Subcutaneous adipose tissue (tissue), 4 donors: ENCODE data around the gene NUP107. TPM values are rescaled to one million over a fixed set of nuclear protein-coding genes. Genes with fewer than 3 reads are reported as not detected.

Experiments
- CTCF ChIP-seq: fragments of 450-650 bp; IDR thresholded peaks from one replicate; pipeline ENCODE4 v1.5.1; 2016; ENCODE audit warnings: low read depth, mild to moderate bottlenecking, control low read depth, antibody characterized with exemption, moderate library complexity
- total RNA-seq, 4 donors: library from RNA; depleted of rRNA; stranded (reverse); fragments of >200 nt; gene quantifications; one replicate each; pipeline ENCODE4 v1.1.0, GENCODE V29; 2016

NUP107 gene
- total RNA-seq, 4 donors from 2014 or later: 41.0 to 68.3 (median 51.1) TPM

GRCh38 chr12:68743356-68743755 is 56.6 kb downstream of the NUP107 start:
- no peak for TF ChIP-seq CTCF

GRCh38 chr12:68745376-68745903 is 58.7 kb downstream of the NUP107 start:
- no peak for TF ChIP-seq CTCF

GRCh38 chr12:68745904-68746571 is 59.3 kb downstream of the NUP107 start, which contains the start of gene SLC35E3:
TSS of gene SLC35E3 (plus strand) at chr12:68746176. CDS start at chr12:68746378, 202 bp downstream.
- no peak for TF ChIP-seq CTCF

GRCh38 chr12:68746572-68747180 is 59.9 kb downstream of the NUP107 start:
- TF ChIP-seq CTCF: no peak

GRCh38 chr12:68749443-68749842 is 62.7 kb downstream of the NUP107 start:
- no peak for TF ChIP-seq CTCF

GRCh38 chr12:68749861-68750260 is 63.1 kb downstream of the NUP107 start:
- TF ChIP-seq CTCF: no peak

GRCh38 chr12:68750506-68750905 is 63.7 kb downstream of the NUP107 start:
- TF ChIP-seq CTCF: no peak
